SK-N-SH (cell line): Measurements from ENCODE around the gene URAD. TPM values are rescaled to one million over a fixed set of nuclear protein-coding genes. Genes with fewer than 3 reads are reported as not detected.

Source experiments
- CTCF ChIA-PET: fragments of 300-600, 350-600 bp; formaldehyde crosslinking; extraction: SDS; loops from one replicate; lab custom pipeline; 2021; lab: Yijun Ruan, JAX
- POLR2A ChIA-PET: fragments of 350-600 bp; sonication (Branson Sonifier 250); formaldehyde crosslinking; extraction: SDS; loops from one replicate; lab custom pipeline; 2020; ENCODE audit warnings: antibody characterized with exemption, inconsistent platforms; lab: Yijun Ruan, JAX
- DNase-seq: peaks from one replicate; pipeline ENCODE4 v3.0.0; 2012
- H2AFZ ChIP-seq: fragments of 200-600 bp; sonication (generic); 2 replicates; pipeline ENCODE4 v1.8.1; 2016; ENCODE audit warnings: antibody characterized with exemption, mild to moderate bottlenecking, low read depth
- H3F3A ChIP-seq: fragments of 200-600 bp; sonication (generic); replicated peaks from 2 replicates; pipeline ENCODE3; 2016; ENCODE audit warnings: antibody characterized with exemption, mild to moderate bottlenecking; ENCODE audit not compliant: insufficient read depth
- H3K27ac ChIP-seq, 2 experiments: fragments of 200-500 bp in 1 of 2; fragments of 200-600 bp in 1 of 2; sonication (Bioruptor generic) in 1 of 2; sonication (generic), shearing (Covaris generic) in 1 of 2; 2 replicates each; pipeline versions ENCODE4 v1.5.1 to v1.6.1; 2014 to 2016; ENCODE audit warnings: low read depth in 2 of 2, inconsistent platforms in 1 of 2, low read length in 1 of 2, mild to moderate bottlenecking in 1 of 2, mixed read lengths in 1 of 2
- H3K27me3 ChIP-seq: fragments of 200-600 bp; sonication (generic), shearing (Covaris generic); 2 replicates; pipeline ENCODE4 v1.6.1; 2016; ENCODE audit warnings: mixed run types; ENCODE audit not compliant: insufficient read depth
- H3K36me3 ChIP-seq, 2 experiments: fragments of 200-500 bp in 1 of 2; fragments of 200-600 bp in 1 of 2; sonication (Bioruptor generic) in 1 of 2; sonication (generic) in 1 of 2; replicated peaks in 1 of 2; 2 replicates each; pipeline versions ENCODE3 to v1.5.1; 2014 to 2016; ENCODE audit warnings: low read length in 1 of 2, mild to moderate bottlenecking in 1 of 2; ENCODE audit not compliant: insufficient read depth in 2 of 2, control insufficient read depth in 1 of 2
- H3K4me1 ChIP-seq, 2 experiments: fragments of 200-500 bp in 1 of 2; fragments of 200-600 bp in 1 of 2; sonication (Bioruptor generic) in 1 of 2; sonication (generic), shearing (Covaris generic) in 1 of 2; 2 replicates each; pipeline versions ENCODE4 v1.5.1 to v1.6.1; 2014 to 2016; ENCODE audit warnings: low read depth in 1 of 2, low read length in 1 of 2, mixed run types in 1 of 2; ENCODE audit not compliant: insufficient read depth in 2 of 2, control insufficient read depth in 1 of 2
- H3K4me2 ChIP-seq: fragments of 200-600 bp; sonication (generic), shearing (Covaris generic); 2 replicates; pipeline ENCODE4 v1.6.1; 2017; ENCODE audit warnings: mixed run types
- H3K4me3 ChIP-seq, 2 experiments: fragments of 200-500 bp in 1 of 2; fragments of 200-600 bp in 1 of 2; sonication (Bioruptor generic) in 1 of 2; sonication (generic), shearing (Covaris generic) in 1 of 2; 2 replicates each; pipeline versions ENCODE4 v1.5.1 to v1.8.1; 2014 to 2016; ENCODE audit warnings: low read depth in 2 of 2, inconsistent platforms in 1 of 2, low read length in 1 of 2, mild to moderate bottlenecking in 1 of 2, mixed read lengths in 1 of 2, moderate library complexity in 1 of 2
- H3K79me2 ChIP-seq: fragments of 200-600 bp; sonication (generic); 2 replicates; pipeline ENCODE4 v1.8.1; 2017; ENCODE audit warnings: mild to moderate bottlenecking; ENCODE audit not compliant: insufficient read depth
- H3K9ac ChIP-seq: fragments of 200-600 bp; sonication (generic); 2 replicates; pipeline ENCODE4 v1.6.1; 2017; ENCODE audit warnings: mixed run types
- H3K9me2 ChIP-seq: fragments of 200-600 bp; sonication (generic); 2 replicates; pipeline ENCODE4 v1.6.1; 2017; ENCODE audit warnings: mixed run types
- H3K9me3 ChIP-seq: fragments of 200-600 bp; sonication (generic); 2 replicates; pipeline ENCODE4 v1.6.1; 2017; ENCODE audit warnings: mixed run types, mild to moderate bottlenecking, moderate library complexity
- H4K20me1 ChIP-seq: fragments of 200-600 bp; sonication (generic); 2 replicates; pipeline ENCODE4 v1.6.1; 2017; ENCODE audit warnings: mild to moderate bottlenecking, mixed run types; ENCODE audit not compliant: insufficient read depth
- CHD2 ChIP-seq: fragments of 150-350 bp; IDR thresholded peaks from 2 replicates; pipeline ENCODE4 v1.6.1; 2018; ENCODE audit warnings: low read length; ENCODE audit not compliant: partially characterized antibody
- ELF1 ChIP-seq: IDR thresholded peaks from 2 replicates; pipeline ENCODE4 v1.4.0; 2012
- EP300 ChIP-seq, 2 experiments: IDR thresholded peaks; 2 replicates each; pipeline versions ENCODE4 v1.4.0 to v1.6.1; 2012; ENCODE audit warnings: borderline replicate concordance in 1 of 2, low read depth in 1 of 2, low read length in 1 of 2
- FOSL2 ChIP-seq: IDR thresholded peaks from 2 replicates; pipeline ENCODE4 v1.4.0; 2012; ENCODE audit warnings: low read depth, mild to moderate bottlenecking, moderate library complexity, borderline replicate concordance
- GATA2 ChIP-seq: sonication (generic); formaldehyde crosslinking; IDR thresholded peaks from 2 replicates; pipeline ENCODE4 v1.5.0; 2020; ENCODE audit warnings: mild to moderate bottlenecking, missing genetic modification reagents
- JUND ChIP-seq: IDR thresholded peaks from 2 replicates; pipeline ENCODE4 v1.4.0; 2012
- MAX ChIP-seq: IDR thresholded peaks from 2 replicates; pipeline ENCODE4 v1.4.0; 2012; ENCODE audit warnings: low read depth
- MEF2A ChIP-seq: IDR thresholded peaks from 2 replicates; pipeline ENCODE4 v1.4.0; 2012; ENCODE audit warnings: low read depth, borderline replicate concordance
- NRF1 ChIP-seq: IDR thresholded peaks from 2 replicates; pipeline ENCODE4 v1.6.1; 2012; ENCODE audit warnings: low read depth, mild to moderate bottlenecking, low read length
- POLR2AphosphoS5 ChIP-seq: IDR thresholded peaks from 2 replicates; pipeline ENCODE4 v1.6.1; 2012; ENCODE audit warnings: low read depth, low read length
- RCOR1 ChIP-seq: fragments of 150-350 bp; IDR thresholded peaks from 2 replicates; pipeline ENCODE4 v1.6.1; 2017; ENCODE audit warnings: antibody characterized with exemption, low read length
- RFX5 ChIP-seq: IDR thresholded peaks from 2 replicates; pipeline ENCODE4 v1.6.1; 2012; ENCODE audit warnings: mild to moderate bottlenecking, improper control_type of control experiment, low read length
- RXRA ChIP-seq: IDR thresholded peaks from 2 replicates; pipeline ENCODE4 v1.4.0; 2012; ENCODE audit warnings: low read depth, mild to moderate bottlenecking, borderline replicate concordance
- SIN3A ChIP-seq: IDR thresholded peaks from 2 replicates; pipeline ENCODE4 v1.6.1; 2012; ENCODE audit warnings: low read depth, mild to moderate bottlenecking, low read length, moderate library complexity, borderline replicate concordance
- TAF1 ChIP-seq: IDR thresholded peaks from 2 replicates; pipeline ENCODE4 v1.6.1; 2012; ENCODE audit warnings: low read depth, mild to moderate bottlenecking, low read length, moderate library complexity, borderline replicate concordance
- USF1 ChIP-seq: IDR thresholded peaks from 2 replicates; pipeline ENCODE4 v1.4.0; 2012; ENCODE audit warnings: low read depth, borderline replicate concordance
- WGBS: methylation state at CpG from one replicate; pipeline ENCODE4 v1.1.6; 2017; ENCODE audit warnings: low lambda C conversion rate; 5-methylcytosine and 5-hydroxymethylcytosine counted together
- polyA plus RNA-seq, 3 experiments: library from polyadenylated mRNA; depleted of rRNA; stranded (reverse); fragments of >200 nt; gene quantifications; 2 replicates each; pipeline ENCODE4 v1.2.3, GENCODE V29; 2012
- TF ChIP-seq, protein P1 (sequence below): IDR thresholded peaks from 2 replicates; pipeline ENCODE4; 2012
- TF ChIP-seq, protein P2 (sequence below): IDR thresholded peaks from 2 replicates; pipeline ENCODE4 v1.6.1; 2012; ENCODE audit warnings: mild to moderate bottlenecking, low read depth, low read length, moderate library complexity

URAD gene
- polyA plus RNA-seq, 1 of the 3 experiments (the other 2 are of a cell fraction) = not detected

- Histone ChIP-seq H3K27ac (no peak overlapping the region), H3K9me3 (no peaks in the 10 kb centered on the region), H3K9ac (no peak overlapping the region), H3K4me2 (no peak overlapping the region), H2AFZ (no peak overlapping the region), H3K79me2 (no peaks in the 10 kb centered on the region), H4K20me1 (no peaks in the 10 kb centered on the region), H3F3A (no peaks in the 10 kb centered on the region), H3K4me3 (no peak overlapping the region), H3K9me2 (no peaks in the 10 kb centered on the region), H3K36me3 (no peaks in the 10 kb centered on the region), H3K4me1 (no peaks in the 10 kb centered on the region), H3K27me3 (peaks cover 48% of the 10 kb centered on the region)
- no peak for DNase-seq
- ChIA-PET CTCF (no interaction called here), POLR2A (no interaction called here)
- TF ChIP-seq, protein P1, sequence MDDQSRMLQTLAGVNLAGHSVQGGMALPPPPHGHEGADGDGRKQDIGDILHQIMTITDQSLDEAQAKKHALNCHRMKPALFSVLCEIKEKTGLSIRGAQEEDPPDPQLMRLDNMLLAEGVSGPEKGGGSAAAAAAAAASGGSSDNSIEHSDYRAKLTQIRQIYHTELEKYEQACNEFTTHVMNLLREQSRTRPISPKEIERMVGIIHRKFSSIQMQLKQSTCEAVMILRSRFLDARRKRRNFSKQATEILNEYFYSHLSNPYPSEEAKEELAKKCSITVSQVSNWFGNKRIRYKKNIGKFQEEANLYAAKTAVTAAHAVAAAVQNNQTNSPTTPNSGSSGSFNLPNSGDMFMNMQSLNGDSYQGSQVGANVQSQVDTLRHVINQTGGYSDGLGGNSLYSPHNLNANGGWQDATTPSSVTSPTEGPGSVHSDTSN = no peak
- no peak for TF ChIP-seq MEF2A
- TF ChIP-seq JUND = no peak
- no peak for TF ChIP-seq MAX
- TF ChIP-seq SIN3A = no peak
Measured at GRCh38 chr13:28027071-28027470, 38.6 kb upstream of the URAD start.

GRCh38 chr13:28026508-28026907, 38.0 kb upstream of the URAD start:
- peaks cover 42% of the 10 kb centered on the region for H3K27me3 ChIP-seq
- ChIA-PET CTCF (no interaction called here), POLR2A (no interaction called here)
- WGBS = 26% methylated on average over 9 of the region's 9 CpGs
- H2AFZ ChIP-seq = no peak overlapping the region
- no peaks in the 10 kb centered on the region for H3K9me2 ChIP-seq
- no peaks in the 10 kb centered on the region for H3F3A ChIP-seq
- no peaks in the 10 kb centered on the region for H3K9me3 ChIP-seq
- H3K9ac ChIP-seq = no peak overlapping the region
- no peak for DNase-seq
- no peak overlapping the region for H3K27ac ChIP-seq
- TF ChIP-seq FOSL2 (no peak), EP300 (IDR thresholded peaks at IDR 0.05; ENCODE audit: borderline replicate concordance in 1 of 2, low read depth in 1 of 2, low read length in 1 of 2) (no peak), MAX (no peak), GATA2 (CRISPR knock-in tag) (no peak), CHD2 (no peak), POLR2AphosphoS5 (no peak), RFX5 (no peak), JUND (no peak), RCOR1 (no peak), NRF1 (no peak), SIN3A (no peak), ELF1 (no peak), USF1 (no peak), TAF1 (no peak), RXRA (no peak)
- TF ChIP-seq, protein P2, sequence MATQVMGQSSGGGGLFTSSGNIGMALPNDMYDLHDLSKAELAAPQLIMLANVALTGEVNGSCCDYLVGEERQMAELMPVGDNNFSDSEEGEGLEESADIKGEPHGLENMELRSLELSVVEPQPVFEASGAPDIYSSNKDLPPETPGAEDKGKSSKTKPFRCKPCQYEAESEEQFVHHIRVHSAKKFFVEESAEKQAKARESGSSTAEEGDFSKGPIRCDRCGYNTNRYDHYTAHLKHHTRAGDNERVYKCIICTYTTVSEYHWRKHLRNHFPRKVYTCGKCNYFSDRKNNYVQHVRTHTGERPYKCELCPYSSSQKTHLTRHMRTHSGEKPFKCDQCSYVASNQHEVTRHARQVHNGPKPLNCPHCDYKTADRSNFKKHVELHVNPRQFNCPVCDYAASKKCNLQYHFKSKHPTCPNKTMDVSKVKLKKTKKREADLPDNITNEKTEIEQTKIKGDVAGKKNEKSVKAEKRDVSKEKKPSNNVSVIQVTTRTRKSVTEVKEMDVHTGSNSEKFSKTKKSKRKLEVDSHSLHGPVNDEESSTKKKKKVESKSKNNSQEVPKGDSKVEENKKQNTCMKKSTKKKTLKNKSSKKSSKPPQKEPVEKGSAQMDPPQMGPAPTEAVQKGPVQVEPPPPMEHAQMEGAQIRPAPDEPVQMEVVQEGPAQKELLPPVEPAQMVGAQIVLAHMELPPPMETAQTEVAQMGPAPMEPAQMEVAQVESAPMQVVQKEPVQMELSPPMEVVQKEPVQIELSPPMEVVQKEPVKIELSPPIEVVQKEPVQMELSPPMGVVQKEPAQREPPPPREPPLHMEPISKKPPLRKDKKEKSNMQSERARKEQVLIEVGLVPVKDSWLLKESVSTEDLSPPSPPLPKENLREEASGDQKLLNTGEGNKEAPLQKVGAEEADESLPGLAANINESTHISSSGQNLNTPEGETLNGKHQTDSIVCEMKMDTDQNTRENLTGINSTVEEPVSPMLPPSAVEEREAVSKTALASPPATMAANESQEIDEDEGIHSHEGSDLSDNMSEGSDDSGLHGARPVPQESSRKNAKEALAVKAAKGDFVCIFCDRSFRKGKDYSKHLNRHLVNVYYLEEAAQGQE = no peak
- TF ChIP-seq, protein P1 = no peak
- no peak overlapping the region for H3K4me3 ChIP-seq
- H3K4me2 ChIP-seq = no peak overlapping the region
- no peaks in the 10 kb centered on the region for H3K79me2 ChIP-seq
- H4K20me1 ChIP-seq = no peaks in the 10 kb centered on the region
- H3K4me1 ChIP-seq = no peaks in the 10 kb centered on the region
- no peaks in the 10 kb centered on the region for H3K36me3 ChIP-seq
